Neural cell (in vitro differentiated cells): ENCODE data around the gene MCM7. TPM values are rescaled to one million over a fixed set of nuclear protein-coding genes. Genes with fewer than 3 reads are reported as not detected.

Source experiments
- H2AFZ ChIP-seq: fragments of 200-600, 300-800 bp; sonication (generic), shearing (Covaris generic); 2 replicates; pipeline ENCODE4 v1.6.0; 2014; ENCODE audit warnings: low read depth, mild to moderate bottlenecking, antibody characterized with exemption, low read length, moderate library complexity
- H3F3A ChIP-seq: fragments of 200-600 bp; shearing (Covaris generic); 2 replicates; pipeline ENCODE4 v1.6.1; 2016; ENCODE audit warnings: mild to moderate bottlenecking, moderate library complexity, mixed read lengths, antibody characterized with exemption, low read length; ENCODE audit not compliant: insufficient read depth, poor library complexity, severe bottlenecking
- H3K27ac ChIP-seq: fragments of 200-600, 300-800 bp; sonication (generic), shearing (Covaris generic); 2 replicates; pipeline ENCODE4 v1.5.1; 2014; ENCODE audit warnings: mild to moderate bottlenecking, low read length, moderate library complexity
- H3K27me3 ChIP-seq: fragments of 300-800, 200-600 bp; sonication (generic), shearing (Covaris generic); 2 replicates; pipeline ENCODE4 v1.6.0; 2014; ENCODE audit warnings: mild to moderate bottlenecking, low read depth, low read length, moderate library complexity; ENCODE audit not compliant: insufficient read depth
- H3K36me3 ChIP-seq: fragments of 300-800, 200-600 bp; sonication (generic), shearing (Covaris generic); 2 replicates; pipeline ENCODE4 v1.5.1; 2014; ENCODE audit warnings: mild to moderate bottlenecking, antibody characterized with exemption, low read length, moderate library complexity; ENCODE audit not compliant: insufficient read depth
- H3K4me2 ChIP-seq: fragments of 300-800, 200-600 bp; sonication (generic), shearing (Covaris generic); 2 replicates; pipeline ENCODE4 v1.6.0; 2014; ENCODE audit warnings: mild to moderate bottlenecking, low read length
- H3K4me3 ChIP-seq: fragments of 300-800, 200-600 bp; sonication (generic), shearing (Covaris generic); 2 replicates; pipeline ENCODE4 v1.5.1; 2014; ENCODE audit warnings: mild to moderate bottlenecking, low read length, moderate library complexity
- H3K79me2 ChIP-seq: fragments of 200-600 bp; shearing (Covaris generic); replicated peaks from 2 replicates; pipeline ENCODE4 v1.6.0; 2014; ENCODE audit warnings: mild to moderate bottlenecking, low read length, moderate library complexity; ENCODE audit not compliant: insufficient read depth
- H3K9ac ChIP-seq: fragments of 300-800, 200-600 bp; sonication (generic), shearing (Covaris generic); 2 replicates; pipeline ENCODE4 v1.6.1; 2016; ENCODE audit warnings: mild to moderate bottlenecking, low read length, mixed read lengths
- H3K9me2 ChIP-seq: fragments of 200-600 bp; shearing (Covaris generic); 2 replicates; pipeline ENCODE4 v1.6.1; 2016; ENCODE audit warnings: mild to moderate bottlenecking, low read length, mixed read lengths; ENCODE audit not compliant: insufficient read depth
- H3K9me3 ChIP-seq: fragments of 200-600, 300-800 bp; sonication (generic), shearing (Covaris generic); 2 replicates; pipeline ENCODE4 v1.6.1; 2016; ENCODE audit warnings: mild to moderate bottlenecking, mixed run types, low read length, moderate library complexity, mixed read lengths
- H4K20me1 ChIP-seq: fragments of 200-600 bp; shearing (Covaris generic); 2 replicates; pipeline ENCODE4 v1.6.1; 2016; ENCODE audit warnings: mild to moderate bottlenecking, mixed run types; ENCODE audit not compliant: insufficient read depth
- EP300 ChIP-seq: fragments of 450-650 bp; conservative IDR thresholded peaks from 2 replicates; pipeline ENCODE4 v1.6.1; 2014; ENCODE audit warnings: antibody characterized with exemption, mild to moderate bottlenecking, moderate library complexity; ENCODE audit not compliant: poor library complexity, severe bottlenecking
- EZH2 ChIP-seq: fragments of 200-600, 300-800 bp; shearing (Covaris generic), sonication (generic); IDR thresholded peaks from 2 replicates; pipeline ENCODE4 v1.6.1; 2014; ENCODE audit warnings: antibody characterized with exemption, low read length, borderline replicate concordance, mild to moderate bottlenecking; ENCODE audit not compliant: insufficient read depth, poor library complexity, severe bottlenecking
- MXI1 ChIP-seq: fragments of 450-650 bp; conservative IDR thresholded peaks from 2 replicates; pipeline ENCODE4 v1.6.1; 2014; ENCODE audit warnings: antibody characterized with exemption, mild to moderate bottlenecking; ENCODE audit not compliant: poor library complexity, severe bottlenecking
- POLR2AphosphoS5 ChIP-seq: IDR thresholded peaks from 2 replicates; pipeline ENCODE4 v1.6.1; 2012
- RAD21 ChIP-seq: fragments of 450-650 bp; conservative IDR thresholded peaks from 2 replicates; pipeline ENCODE4 v1.6.1; 2014; ENCODE audit warnings: antibody characterized with exemption, mild to moderate bottlenecking, moderate library complexity
- REST ChIP-seq: IDR thresholded peaks from 2 replicates; pipeline ENCODE4 v1.6.1; 2012; ENCODE audit warnings: borderline replicate concordance
- SMC3 ChIP-seq: fragments of 450-650 bp; conservative IDR thresholded peaks from 2 replicates; pipeline ENCODE4 v1.6.1; 2014; ENCODE audit warnings: antibody characterized with exemption, mild to moderate bottlenecking, moderate library complexity; ENCODE audit not compliant: poor library complexity
- TAF1 ChIP-seq: IDR thresholded peaks from 2 replicates; pipeline ENCODE4 v1.6.1; 2012; ENCODE audit warnings: low read depth
- polyA plus RNA-seq: library from polyadenylated mRNA; depleted of rRNA; stranded (reverse); fragments of >200 nt; gene quantifications from 2 replicates; pipeline ENCODE4 v1.2.3, GENCODE V29; 2014
- TF ChIP-seq, protein P1 (sequence below): fragments of 450-650 bp; IDR thresholded peaks from 2 replicates; pipeline ENCODE4 v1.5.1; 2014; ENCODE audit warnings: antibody characterized with exemption, mild to moderate bottlenecking, moderate library complexity; ENCODE audit not compliant: poor library complexity, severe bottlenecking

MCM7 gene
- polyA plus RNA-seq, 1 donor from 2014 or later = 146 TPM

DNA sequence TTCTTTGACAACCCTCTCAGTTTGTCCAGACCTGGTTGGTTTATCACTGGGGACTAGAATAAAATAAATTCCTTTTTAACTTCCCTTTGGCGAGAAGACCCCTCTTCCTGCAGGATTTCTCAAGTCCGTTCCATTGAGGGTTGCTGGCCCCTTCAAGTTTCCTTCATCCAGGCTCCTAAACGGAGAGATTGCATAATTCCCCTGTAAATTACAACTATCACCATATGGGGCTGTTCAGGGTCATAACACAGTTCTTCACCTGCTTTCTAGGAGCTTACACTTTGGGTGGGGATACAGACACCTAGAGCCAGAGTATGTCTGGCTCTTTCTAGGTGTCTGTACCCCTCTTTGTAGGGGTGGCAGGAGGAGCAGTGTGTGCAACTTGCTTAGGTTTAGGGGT, 15.7 kb downstream of the MCM7 start:
- H3K4me2 ChIP-seq = no peak overlapping the region
- TF ChIP-seq POLR2AphosphoS5 = no peak
- TF ChIP-seq RAD21 = no peak
- TF ChIP-seq, protein P1, sequence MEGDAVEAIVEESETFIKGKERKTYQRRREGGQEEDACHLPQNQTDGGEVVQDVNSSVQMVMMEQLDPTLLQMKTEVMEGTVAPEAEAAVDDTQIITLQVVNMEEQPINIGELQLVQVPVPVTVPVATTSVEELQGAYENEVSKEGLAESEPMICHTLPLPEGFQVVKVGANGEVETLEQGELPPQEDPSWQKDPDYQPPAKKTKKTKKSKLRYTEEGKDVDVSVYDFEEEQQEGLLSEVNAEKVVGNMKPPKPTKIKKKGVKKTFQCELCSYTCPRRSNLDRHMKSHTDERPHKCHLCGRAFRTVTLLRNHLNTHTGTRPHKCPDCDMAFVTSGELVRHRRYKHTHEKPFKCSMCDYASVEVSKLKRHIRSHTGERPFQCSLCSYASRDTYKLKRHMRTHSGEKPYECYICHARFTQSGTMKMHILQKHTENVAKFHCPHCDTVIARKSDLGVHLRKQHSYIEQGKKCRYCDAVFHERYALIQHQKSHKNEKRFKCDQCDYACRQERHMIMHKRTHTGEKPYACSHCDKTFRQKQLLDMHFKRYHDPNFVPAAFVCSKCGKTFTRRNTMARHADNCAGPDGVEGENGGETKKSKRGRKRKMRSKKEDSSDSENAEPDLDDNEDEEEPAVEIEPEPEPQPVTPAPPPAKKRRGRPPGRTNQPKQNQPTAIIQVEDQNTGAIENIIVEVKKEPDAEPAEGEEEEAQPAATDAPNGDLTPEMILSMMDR = no peak
- no peak for TF ChIP-seq MXI1
- TF ChIP-seq TAF1 = no peak
- TF ChIP-seq EZH2 = no peak
- no peak for TF ChIP-seq SMC3
- TF ChIP-seq REST = no peak
- no peak for TF ChIP-seq EP300
- H3K9me3 ChIP-seq = no peaks in the 10 kb centered on the region
- no peak overlapping the region for H2AFZ ChIP-seq
- H3K9me2 ChIP-seq = no peaks in the 10 kb centered on the region
- H3K79me2 ChIP-seq = peaks cover 13% of the 10 kb centered on the region
- no peak overlapping the region for H3K9ac ChIP-seq
- H3K36me3 ChIP-seq = no peaks in the 10 kb centered on the region
- H3F3A ChIP-seq = no peaks in the 10 kb centered on the region
- H3K27me3 ChIP-seq = no peaks in the 10 kb centered on the region
- no peak overlapping the region for H3K27ac ChIP-seq
- H3K4me3 ChIP-seq = no peak overlapping the region
- H4K20me1 ChIP-seq = no peaks in the 10 kb centered on the region

DNA sequence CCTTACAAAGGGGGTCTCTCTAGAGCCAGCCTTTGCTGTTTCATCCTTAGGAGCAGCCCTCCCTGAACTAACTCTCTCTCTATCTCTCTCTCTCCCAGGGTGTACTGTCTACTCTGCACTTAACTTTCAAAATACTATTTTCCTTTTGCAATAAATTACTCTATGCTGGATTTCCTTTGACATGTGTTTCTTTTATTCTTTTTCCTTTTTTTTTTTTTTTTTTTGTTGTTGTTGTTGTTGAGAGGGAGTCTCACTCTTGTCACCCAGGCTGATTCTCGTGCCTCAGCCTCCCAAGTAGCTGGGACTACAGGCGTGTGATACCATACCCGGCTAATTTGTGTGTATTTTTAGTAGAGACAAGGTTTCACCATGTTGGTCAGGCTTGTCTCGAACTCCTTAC, 18.2 kb downstream of the MCM7 start:
- Histone ChIP-seq H3K27me3 (no peaks in the 10 kb centered on the region), H3K4me3 (peak overlapping the region; percentile 91), H3K4me2 (no peak overlapping the region), H3K9me2 (no peaks in the 10 kb centered on the region), H3K9me3 (no peaks in the 10 kb centered on the region), H3K9ac (no peak overlapping the region), H4K20me1 (no peaks in the 10 kb centered on the region), H3F3A (no peaks in the 10 kb centered on the region), H2AFZ (no peak overlapping the region), H3K79me2 (peaks cover 34% of the 10 kb centered on the region), H3K36me3 (no peaks in the 10 kb centered on the region), H3K27ac (no peak overlapping the region)
- no peak for TF ChIP-seq SMC3
- TF ChIP-seq MXI1 = no peak
